Small intestine (tissue), 7 donors: ENCODE data around the gene NCOR2. TPM values are rescaled to one million over a fixed set of nuclear protein-coding genes. Genes with fewer than 3 reads are reported as not detected.

Source experiments
- DNase-seq, 2 donors: peaks; one replicate each; pipeline versions ENCODE4 v3.0.0 to v3.0.0-alpha.2; 2013
- FAIRE-seq: peaks from 2 replicates; lab custom pipeline; 2012; peaks lifted over from hg19 to GRCh38; lab: Jason Lieb, UNC
- H3K27ac ChIP-seq, 3 donors: one replicate each; pipeline ENCODE4 v1.5.1; 2013; ENCODE audit warnings: low read length in 2 of 3, mild to moderate bottlenecking in 2 of 3, control low read depth in 1 of 3, inconsistent platforms in 1 of 3, low read depth in 1 of 3, moderate library complexity in 1 of 3
- H3K27me3 ChIP-seq, 3 donors: one replicate each; pipeline ENCODE4 v1.6.1; 2013; ENCODE audit warnings: low read length in 3 of 3, inconsistent platforms in 1 of 3; ENCODE audit not compliant: control insufficient read depth in 3 of 3, insufficient read depth in 3 of 3
- H3K36me3 ChIP-seq, 3 donors: one replicate each; pipeline ENCODE4 v1.6.1; 2013; ENCODE audit warnings: low read length in 3 of 3, inconsistent platforms in 1 of 3, low read depth in 1 of 3, mild to moderate bottlenecking in 1 of 3, moderate library complexity in 1 of 3; ENCODE audit not compliant: control insufficient read depth in 3 of 3, insufficient read depth in 2 of 3
- H3K4me1 ChIP-seq, 3 donors: one replicate each; pipeline ENCODE4 v1.6.1; 2013; ENCODE audit warnings: low read length in 2 of 3, inconsistent platforms in 1 of 3, low read depth in 1 of 3, mild to moderate bottlenecking in 1 of 3, moderate library complexity in 1 of 3; ENCODE audit not compliant: control insufficient read depth in 3 of 3, insufficient read depth in 2 of 3
- H3K4me3 ChIP-seq, 3 donors: one replicate each; pipeline ENCODE4 v1.5.1; 2013; ENCODE audit warnings: low read length in 3 of 3, control low read depth in 1 of 3, inconsistent platforms in 1 of 3, low read depth in 1 of 3, mild to moderate bottlenecking in 1 of 3, moderate library complexity in 1 of 3
- H3K9me3 ChIP-seq, 2 donors: one replicate each; pipeline ENCODE4 v1.6.1; 2013; ENCODE audit warnings: low read depth in 1 of 2, low read length in 1 of 2; ENCODE audit not compliant: control insufficient read depth in 2 of 2, insufficient read depth in 1 of 2
- WGBS, 3 donors: extraction: QIAGEN DNeasy Blood & Tissue Kit; methylation state at CpG; one replicate each; pipeline ENCODE4 v1.1.7; 2013; 5-methylcytosine and 5-hydroxymethylcytosine counted together
- polyA plus RNA-seq, 4 donors: library from polyadenylated mRNA; stranded (reverse) in 3 of 4; unstranded in 1 of 4; fragments of 200-250 nt in 3 of 4; fragments of 120-200 nt in 1 of 4; gene quantifications; one replicate each; pipeline versions ENCODE4 v1.2.1 to v1.2.3, GENCODE V29; 2013
- donor health status: healthy with polysubstance abuse.
- donor health status: control.
- donor health status: control.
- donor health status: Bipolar disorder and iron deficiency.
- donor health status: healthy.

The NCOR2 gene
- polyA plus RNA-seq, 4 donors, result 26.2 to 85.9 (median 40.2) TPM

DNA sequence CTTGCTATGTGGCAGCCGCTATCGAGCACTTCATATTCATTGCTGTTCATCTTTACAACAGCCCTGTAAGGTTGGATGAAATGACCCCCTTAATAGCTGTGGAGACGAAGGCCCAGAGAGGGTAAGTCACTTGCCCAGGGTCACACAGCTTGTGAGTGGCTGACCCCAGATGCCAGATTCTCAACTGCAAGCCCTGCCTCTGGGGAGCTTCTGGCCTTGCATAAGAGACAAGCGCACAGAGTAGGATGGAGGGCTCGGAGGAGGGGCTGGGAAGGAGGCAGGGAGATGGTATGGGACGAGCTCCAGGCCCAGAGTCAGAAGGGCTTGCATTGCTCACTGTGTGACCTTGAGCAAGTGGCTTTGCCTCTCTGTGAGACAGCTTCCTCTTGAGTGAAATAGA is 27.4 kb upstream of the NCOR2 start:
- FAIRE-seq (no peak), DNase-seq (no peak)
- Histone ChIP-seq H3K9me3 (peaks cover 0 to 6% of the 10 kb centered on the region in 2 donors), H3K4me1 (no peaks in the 10 kb centered on the region), H3K36me3 (no peaks in the 10 kb centered on the region), H3K27ac (no peak overlapping the region), H3K4me3 (no peak overlapping the region), H3K27me3 (no peaks in the 10 kb centered on the region)
- WGBS, 3 donors, result 94 to 97% (median 97%) methylated on average over 6 of the region's 6 CpGs

DNA sequence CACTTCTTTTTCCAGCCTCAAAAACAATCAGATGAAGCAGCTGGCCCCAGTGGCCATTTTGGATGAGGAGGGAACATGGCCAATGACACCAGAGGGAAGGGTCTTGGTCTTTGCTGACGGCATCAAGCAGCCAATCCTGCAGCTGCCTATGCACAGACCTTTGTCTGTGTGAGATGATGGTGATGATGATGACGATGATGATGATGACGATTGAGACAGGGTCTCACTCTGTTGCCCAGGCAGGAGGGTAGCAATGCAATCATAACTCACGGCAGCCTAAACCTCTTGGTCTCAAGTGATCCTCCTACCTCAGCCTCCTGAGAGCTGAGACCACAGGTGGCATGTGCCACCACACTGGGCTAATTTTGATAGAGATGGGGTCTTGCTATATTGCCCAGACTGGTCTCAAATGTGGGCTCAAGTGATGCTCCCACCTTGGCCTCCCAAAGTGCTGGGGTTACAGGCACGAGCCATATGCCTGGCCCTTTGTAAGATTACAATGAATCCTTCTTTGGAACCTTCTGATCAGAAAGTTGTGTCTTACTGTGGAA is 26.5 kb upstream of the NCOR2 start:
- Histone ChIP-seq H3K27me3 (no peaks in the 10 kb centered on the region), H3K9me3 (peaks cover 0 to 3% of the 10 kb centered on the region in 2 donors), H3K36me3 (no peaks in the 10 kb centered on the region), H3K4me1 (no peaks in the 10 kb centered on the region), H3K27ac (no peak overlapping the region), H3K4me3 (no peak overlapping the region)
- no peak for FAIRE-seq
- WGBS, 3 donors, result 92 to 96% (median 95%) methylated on average over 5 of the region's 5 CpGs
- no peak for DNase-seq

DNA sequence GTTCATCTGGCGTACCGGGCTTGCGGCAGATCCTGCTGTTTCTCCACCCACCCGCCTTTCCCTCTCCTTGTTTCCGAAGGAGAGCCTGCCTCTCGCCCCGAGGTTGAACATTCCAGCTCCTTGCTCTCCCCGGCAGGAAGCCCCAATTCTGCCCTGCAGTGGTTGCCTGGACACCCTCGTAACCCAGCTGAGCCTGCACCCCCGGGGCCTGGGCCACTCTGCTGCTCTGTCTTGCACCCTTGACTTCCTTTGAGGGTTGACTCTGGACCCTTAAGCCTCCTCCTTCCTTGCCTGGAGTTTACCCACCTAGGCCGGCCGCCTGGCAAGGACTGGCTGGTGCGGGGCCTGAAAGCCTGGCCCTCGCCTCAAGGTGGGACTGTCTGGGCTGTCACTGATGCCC is 25.8 kb upstream of the NCOR2 start:
- FAIRE-seq (no peak), DNase-seq (no peak)
- no peak overlapping the region for H3K27ac ChIP-seq
- no peak overlapping the region for H3K4me3 ChIP-seq
- WGBS, 3 donors, result 87 to 92% (median 92%) methylated on average over 14 of the region's 14 CpGs
- H3K36me3 ChIP-seq, result no peaks in the 10 kb centered on the region
- H3K27me3 ChIP-seq, result no peaks in the 10 kb centered on the region
- H3K9me3 ChIP-seq, result peaks cover 0 to 3% of the 10 kb centered on the region in 2 donors
- no peaks in the 10 kb centered on the region for H3K4me1 ChIP-seq

DNA sequence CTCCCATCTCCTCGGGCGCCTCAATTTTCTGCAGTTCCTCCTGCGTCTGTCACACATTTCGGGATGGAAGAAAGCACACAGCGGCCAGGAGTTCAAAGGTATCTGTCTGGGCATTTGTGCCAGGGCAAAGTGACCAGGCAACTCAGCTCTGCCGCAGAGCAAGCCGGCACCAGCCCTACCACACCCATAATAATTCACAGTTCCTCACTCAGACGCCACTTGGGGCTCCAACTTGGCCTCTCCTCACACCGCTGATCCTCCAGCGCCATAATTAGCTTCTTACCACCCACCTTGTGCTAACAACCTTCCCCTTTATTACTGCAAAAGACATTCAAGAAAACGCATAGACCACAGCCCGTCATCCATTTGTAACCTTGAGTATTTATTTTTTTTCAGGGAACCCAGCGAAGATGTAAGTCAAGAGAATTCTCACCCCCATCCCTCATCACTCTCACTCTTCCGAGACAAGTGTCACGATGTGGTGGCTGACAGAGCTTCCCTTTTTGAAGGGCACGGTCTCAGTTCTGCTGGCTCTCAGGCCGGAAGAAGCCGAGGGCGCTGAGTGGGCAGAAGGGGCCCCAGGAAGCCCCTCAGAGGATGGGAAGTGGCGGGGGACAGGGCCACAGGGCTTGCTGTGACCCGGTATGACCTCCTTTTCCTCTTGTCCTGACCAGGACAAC is 25.2 kb upstream of the NCOR2 start:
- WGBS, 3 donors, result 44 to 60% (median 59%) methylated on average over 21 of the region's 21 CpGs
- peaks cover 0 to 3% of the 10 kb centered on the region in 2 donors for H3K9me3 ChIP-seq
- FAIRE-seq, result no peak
- DNase-seq, result peak in 1 of 2 donors; percentile 51
- no peaks in the 10 kb centered on the region for H3K27me3 ChIP-seq
- H3K27ac ChIP-seq, result no peak overlapping the region
- no peaks in the 10 kb centered on the region for H3K36me3 ChIP-seq
- H3K4me1 ChIP-seq, result no peaks in the 10 kb centered on the region
- no peak overlapping the region for H3K4me3 ChIP-seq

DNA sequence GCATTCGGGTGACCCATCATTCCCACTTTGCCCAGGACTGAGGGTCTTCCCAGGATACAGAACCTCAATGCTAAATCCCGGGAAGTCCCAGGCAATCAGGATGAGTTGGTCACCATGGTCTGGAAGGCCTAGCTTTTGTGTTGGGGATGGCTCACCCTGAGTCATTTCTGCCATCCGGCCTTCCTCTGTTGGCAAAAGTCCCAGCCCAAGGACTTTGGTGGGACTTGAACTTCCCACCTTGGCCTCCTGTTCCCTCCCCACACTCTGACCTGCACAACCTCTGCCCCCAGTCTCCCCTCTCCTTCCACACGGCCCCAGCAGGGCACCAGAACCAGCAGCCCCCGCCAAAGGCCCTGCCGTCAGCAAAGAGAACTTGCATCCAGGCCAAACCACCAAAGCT is 24.6 kb upstream of the NCOR2 start:
- Histone ChIP-seq H3K9me3 (peaks cover 0 to 3% of the 10 kb centered on the region in 2 donors), H3K27me3 (no peaks in the 10 kb centered on the region), H3K27ac (no peak overlapping the region), H3K36me3 (no peaks in the 10 kb centered on the region), H3K4me3 (no peak overlapping the region), H3K4me1 (peaks cover 0 to under 1% (median 0%) of the 10 kb centered on the region in 3 donors)
- FAIRE-seq (no peak), DNase-seq (no peak)
- WGBS, 3 donors, result 60 to 74% (median 67%) methylated on average over 6 of the region's 6 CpGs

DNA sequence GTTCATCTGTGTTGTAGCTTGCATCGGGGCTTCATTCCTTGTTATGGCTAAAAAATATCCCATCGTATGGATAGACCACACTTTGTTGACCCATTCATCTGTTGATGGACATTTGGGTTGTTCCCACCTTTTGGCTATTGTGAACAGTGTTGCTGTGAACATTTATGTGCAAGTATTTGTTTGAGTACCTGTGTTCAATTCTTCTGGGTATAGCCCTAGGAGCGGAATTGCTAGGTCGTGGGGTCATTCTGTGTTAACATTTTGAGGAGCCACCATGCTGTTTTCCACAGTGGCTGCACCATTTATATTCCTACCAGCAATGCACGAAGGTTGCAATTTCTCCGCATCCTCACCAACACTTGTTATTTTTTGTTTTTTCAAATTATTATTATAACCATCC is 23.0 kb upstream of the NCOR2 start:
- Histone ChIP-seq H3K27me3 (no peaks in the 10 kb centered on the region), H3K36me3 (no peaks in the 10 kb centered on the region), H3K9me3 (peaks cover 0 to 3% of the 10 kb centered on the region in 2 donors), H3K4me1 (peaks cover 0 to 6% (median 0%) of the 10 kb centered on the region in 3 donors), H3K4me3 (no peak overlapping the region), H3K27ac (no peak overlapping the region)
- no peak for DNase-seq
- 90 to 98% (median 96%) methylated on average over 6 of the region's 6 CpGs for WGBS, 3 donors
- FAIRE-seq, result no peak

DNA sequence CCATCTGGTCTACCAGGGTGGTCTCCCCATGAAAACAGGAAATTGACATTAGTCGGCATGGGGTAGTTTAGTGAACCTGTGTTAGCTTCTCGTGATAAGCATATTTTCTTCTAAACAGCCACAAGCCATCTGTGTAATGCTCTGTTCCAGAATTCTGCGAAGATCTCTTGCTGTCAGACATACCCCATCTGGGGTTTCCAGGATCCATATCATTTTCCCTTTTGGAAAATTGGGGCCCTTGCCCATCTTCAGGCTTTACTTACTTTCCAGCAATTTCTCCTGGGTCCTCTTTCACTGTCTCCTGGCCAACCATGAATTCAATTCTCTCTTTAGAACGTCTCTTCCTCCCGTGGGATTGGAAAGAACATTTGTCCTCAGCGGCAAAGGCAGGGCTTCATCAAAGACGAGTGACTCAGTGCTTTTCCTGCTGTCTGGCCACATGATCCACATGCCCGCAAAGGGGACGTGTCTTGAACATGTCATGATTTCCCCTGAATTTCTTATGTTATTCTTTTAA is 21.4 kb upstream of the NCOR2 start:
- FAIRE-seq, result no peak
- no peaks in the 10 kb centered on the region for H3K27me3 ChIP-seq
- H3K9me3 ChIP-seq, result peaks cover 0 to 4% of the 10 kb centered on the region in 2 donors
- no peak for DNase-seq
- 33 to 70% (median 55%) methylated on average over 9 of the region's 9 CpGs for WGBS, 3 donors
- peak overlapping the region in 1 of 3 donors; percentile 53 for H3K27ac ChIP-seq
- peaks cover 0 to 6% (median 0%) of the 10 kb centered on the region in 3 donors for H3K4me1 ChIP-seq
- no peaks in the 10 kb centered on the region for H3K36me3 ChIP-seq
- no peak overlapping the region for H3K4me3 ChIP-seq

DNA sequence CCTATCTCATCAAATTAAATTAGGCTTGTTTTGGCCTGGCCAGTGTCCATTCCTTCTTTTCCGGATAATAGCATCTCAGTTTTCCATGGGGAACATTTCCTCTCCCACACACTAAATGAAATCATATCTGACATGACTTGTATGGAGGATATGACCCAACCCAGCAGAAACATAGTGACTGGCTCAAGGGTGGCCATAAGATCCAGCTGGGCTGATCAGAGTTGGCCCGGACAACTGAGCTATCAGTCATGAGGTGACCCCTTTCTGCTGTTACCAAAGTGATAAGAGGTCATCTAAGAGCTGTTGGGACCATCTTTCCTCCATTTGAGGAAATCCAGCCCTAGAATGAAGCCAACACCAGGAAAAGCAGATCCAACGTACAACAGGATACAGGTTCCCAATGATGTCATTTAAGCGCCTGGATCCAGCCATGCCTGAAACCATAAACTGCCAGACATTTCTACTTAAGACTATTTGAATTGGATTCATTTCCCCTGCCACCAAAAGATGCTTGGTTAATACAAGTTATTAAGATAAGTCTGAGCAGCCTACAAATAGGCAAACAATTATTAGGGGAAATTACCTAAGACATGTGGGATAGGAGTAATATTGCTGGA is 20.7 kb upstream of the NCOR2 start:
- Histone ChIP-seq H3K9me3 (peaks cover 0 to 8% of the 10 kb centered on the region in 2 donors), H3K27ac (no peak overlapping the region)
- FAIRE-seq, result no peak

More for the DNA sequence above, 20.7 kb upstream of the NCOR2 start:
- no peak for DNase-seq
- peaks cover 0 to 6% (median 0%) of the 10 kb centered on the region in 3 donors for H3K4me1 ChIP-seq
- H3K36me3 ChIP-seq, result no peaks in the 10 kb centered on the region
- H3K4me3 ChIP-seq, result no peak overlapping the region
- WGBS, 3 donors, result 84 to 92% (median 91%) methylated on average over 4 of the region's 4 CpGs
- no peaks in the 10 kb centered on the region for H3K27me3 ChIP-seq
